ENCODE results near the gene IFTAP.
"Not testable (repeated sequence)": the region's sequence is repeated elsewhere in the genome, so short reads cannot be mapped to it uniquely, and the experiment has no call there.

The IFTAP gene

DNA sequence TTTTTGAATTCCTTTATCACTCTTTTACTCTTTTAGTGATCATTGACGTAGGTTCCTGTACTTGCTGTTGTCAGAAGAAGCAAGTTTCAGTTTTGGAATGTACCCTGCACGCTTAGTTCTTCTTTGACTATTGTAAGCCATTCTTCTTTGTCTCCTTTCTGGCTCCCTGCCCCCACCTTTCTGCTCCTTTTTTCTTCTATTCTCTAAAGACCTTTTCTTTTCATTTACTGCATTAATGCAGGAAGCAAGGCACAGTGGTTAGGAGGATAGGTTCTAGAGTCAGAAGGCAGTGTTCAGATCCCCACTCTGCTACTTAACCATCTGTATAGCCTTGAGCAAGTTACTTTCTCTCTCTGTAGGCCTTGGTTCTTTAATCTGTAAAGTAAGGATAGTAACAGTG, 37.5 kb downstream of the IFTAP start:
- CTCF ChIA-PET, result no interaction called here
- no peak overlapping the region for H3K4me3 Mint-ChIP-seq
- no peaks in the 10 kb centered on the region for H3K9me3 Mint-ChIP-seq
- H3K36me3 Mint-ChIP-seq, result no peaks in the 10 kb centered on the region
- H3K4me1 Mint-ChIP-seq, result no peaks in the 10 kb centered on the region
- H3K27ac Mint-ChIP-seq, result no peak overlapping the region
- no peaks in the 10 kb centered on the region for H3K27me3 Mint-ChIP-seq
- no peak for DNase-seq

DNA sequence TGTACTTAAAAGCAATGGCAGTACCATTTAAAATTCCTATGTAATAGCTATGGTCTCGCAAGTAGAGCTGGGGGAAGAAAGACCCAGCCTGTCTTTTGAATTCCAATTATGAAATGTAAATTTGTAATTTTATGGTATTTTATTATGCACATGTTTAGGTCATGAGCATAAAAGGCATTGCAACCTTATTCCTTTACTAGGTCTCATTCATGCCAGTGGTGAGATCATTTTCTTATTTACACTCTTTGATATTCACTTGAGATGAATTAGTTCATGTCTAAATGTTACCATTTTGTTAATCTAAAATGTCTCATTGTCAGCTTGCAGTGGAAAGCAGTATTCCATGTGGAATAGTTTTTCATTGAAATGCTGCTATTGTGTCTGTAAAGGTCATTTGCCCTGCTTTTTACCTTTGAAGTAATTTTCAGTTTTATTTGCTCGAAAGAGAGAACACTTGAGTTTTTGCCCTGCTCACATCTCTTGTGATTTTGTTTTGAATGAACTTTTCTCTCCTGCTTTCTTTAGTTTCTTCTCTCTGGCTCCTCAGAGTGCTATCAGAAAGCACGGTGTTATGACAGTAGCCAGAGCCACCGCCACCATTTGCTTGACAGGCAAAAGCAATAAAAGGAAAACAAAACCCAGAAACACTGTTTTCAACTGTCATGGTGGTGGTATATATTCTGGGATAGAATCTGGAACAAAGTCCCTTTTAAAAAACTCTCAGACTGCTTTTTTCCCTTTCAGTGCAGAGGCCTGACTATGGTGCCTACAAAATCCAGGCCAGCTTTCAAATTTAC, 41.0 kb downstream of the IFTAP start:
- Mint-ChIP-seq H3K27ac (no peak overlapping the region), H3K27me3 (no peaks in the 10 kb centered on the region), H3K4me1 (no peaks in the 10 kb centered on the region), H3K4me3 (no peak overlapping the region), H3K9me3 (no peaks in the 10 kb centered on the region), H3K36me3 (no peaks in the 10 kb centered on the region)
- CTCF ChIA-PET, result no interaction called here
- DNase-seq, result no peak

DNA sequence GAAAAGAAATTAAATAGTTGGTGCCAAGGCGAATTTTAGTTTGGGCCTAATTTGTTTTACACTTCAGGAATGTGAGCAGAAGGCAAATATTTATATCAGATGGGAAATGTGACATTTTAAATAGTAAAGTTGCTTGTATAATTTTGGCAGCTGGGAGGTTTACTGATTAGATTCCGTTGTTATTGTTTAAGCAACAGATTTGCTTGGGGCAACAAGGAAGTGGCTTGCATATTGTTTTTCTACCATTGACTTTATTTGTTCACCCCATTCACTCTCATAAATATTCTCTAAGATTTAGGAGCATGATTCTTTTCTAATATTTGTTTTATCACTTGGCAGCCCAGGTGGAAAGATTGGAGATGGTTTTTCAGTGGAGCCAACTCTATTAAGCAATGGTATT, 44.3 kb downstream of the IFTAP start:
- no peaks in the 10 kb centered on the region for H3K27me3 Mint-ChIP-seq
- H3K36me3 Mint-ChIP-seq, result no peaks in the 10 kb centered on the region
- no peaks in the 10 kb centered on the region for H3K9me3 Mint-ChIP-seq
- no peak for DNase-seq
- H3K4me1 Mint-ChIP-seq, result no peaks in the 10 kb centered on the region
- CTCF ChIA-PET, result no interaction called here
- no peak overlapping the region for H3K4me3 Mint-ChIP-seq
- no peak overlapping the region for H3K27ac Mint-ChIP-seq

DNA sequence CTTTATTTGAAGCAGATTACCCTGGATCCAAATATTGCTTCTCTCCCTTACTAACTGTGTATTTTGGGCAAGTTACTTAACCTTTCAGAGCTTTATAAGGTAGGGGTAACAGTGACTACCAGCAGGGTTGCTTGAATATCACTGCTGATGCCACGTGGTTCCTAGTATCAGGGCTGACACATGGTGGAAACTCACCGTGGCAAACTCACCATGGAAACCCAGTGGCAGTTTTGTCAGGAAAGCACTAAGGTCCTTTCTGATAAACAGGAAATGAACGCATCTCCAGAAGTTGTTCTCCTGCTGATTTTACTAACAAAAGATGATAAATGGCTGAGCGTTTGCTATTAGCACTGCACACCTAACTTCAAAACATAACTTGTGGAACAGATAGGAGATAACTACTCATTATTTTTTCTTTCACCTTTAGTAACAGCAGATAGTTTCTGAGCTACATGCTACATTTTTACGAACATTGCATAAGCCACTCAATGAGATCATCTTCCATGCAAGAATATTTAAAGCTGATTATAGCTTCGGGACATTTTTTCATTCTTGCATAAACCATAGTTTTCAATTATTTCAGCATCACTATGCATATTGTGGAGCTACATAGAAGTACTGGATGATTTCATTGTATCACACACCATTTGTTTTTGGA, 63.4 kb downstream of the IFTAP start:
- H3K9me3 Mint-ChIP-seq, result no peaks in the 10 kb centered on the region
- no peak for DNase-seq
- no peaks in the 10 kb centered on the region for H3K27me3 Mint-ChIP-seq
- no peak overlapping the region for H3K4me3 Mint-ChIP-seq
- CTCF ChIA-PET, result no interaction called here
- H3K36me3 Mint-ChIP-seq, result no peaks in the 10 kb centered on the region
- no peak overlapping the region for H3K27ac Mint-ChIP-seq
- H3K4me1 Mint-ChIP-seq, result no peaks in the 10 kb centered on the region

- H3K4me1 Mint-ChIP-seq, H3K27ac Mint-ChIP-seq, H3K27me3 Mint-ChIP-seq, H3K4me3 Mint-ChIP-seq, H3K36me3 Mint-ChIP-seq, DNase-seq, H3K9me3 Mint-ChIP-seq: not testable (repeated sequence)
- CTCF ChIA-PET, result interaction anchor here (1.0 kb wide), 2 partner anchors 11 to 97 kb away, joined by 3 to 4 read pairs; no protein-coding TSS in a partner anchor
These were observed 67.1 kb downstream of the IFTAP start for GRCh38 chr11:36661359-36661758.

GRCh38 chr11:36672815-36673450, 78.6 kb downstream of the IFTAP start:
- DNase-seq, result no peak
- Mint-ChIP-seq H3K27me3 (no peaks in the 10 kb centered on the region), H3K4me3 (no peak overlapping the region), H3K36me3 (no peaks in the 10 kb centered on the region), H3K4me1 (no peaks in the 10 kb centered on the region), H3K9me3 (no peaks in the 10 kb centered on the region), H3K27ac (no peak overlapping the region)
- CTCF ChIA-PET, result interaction anchor here (1.0 to 5.4 kb wide), 8 partner anchors 8 to 381 kb away, joined by 3 to 45 read pairs (median 4); no protein-coding TSS in a partner anchor

GRCh38 chr11:36679547-36679946, 85.2 kb downstream of the IFTAP start:
- H3K27me3 Mint-ChIP-seq, H3K9me3 Mint-ChIP-seq, H3K4me1 Mint-ChIP-seq, H3K27ac Mint-ChIP-seq, H3K4me3 Mint-ChIP-seq, CTCF ChIA-PET, DNase-seq, H3K36me3 Mint-ChIP-seq: not testable (repeated sequence)

- Mint-ChIP-seq H3K27me3 (peaks cover 28% of the 10 kb centered on the region), H3K36me3 (no peaks in the 10 kb centered on the region), H3K27ac (no peak overlapping the region), H3K9me3 (no peaks in the 10 kb centered on the region), H3K4me1 (no peaks in the 10 kb centered on the region), H3K4me3 (no peak overlapping the region)
- DNase-seq, result no peak
- CTCF ChIA-PET, result interaction anchor here (0.7 to 2.0 kb wide), 2 partner anchors 13 to 22 kb away, joined by 3 to 5 read pairs; no protein-coding TSS in a partner anchor
These were observed 89.5 kb downstream of the IFTAP start for GRCh38 chr11:36683818-36684217.

DNA sequence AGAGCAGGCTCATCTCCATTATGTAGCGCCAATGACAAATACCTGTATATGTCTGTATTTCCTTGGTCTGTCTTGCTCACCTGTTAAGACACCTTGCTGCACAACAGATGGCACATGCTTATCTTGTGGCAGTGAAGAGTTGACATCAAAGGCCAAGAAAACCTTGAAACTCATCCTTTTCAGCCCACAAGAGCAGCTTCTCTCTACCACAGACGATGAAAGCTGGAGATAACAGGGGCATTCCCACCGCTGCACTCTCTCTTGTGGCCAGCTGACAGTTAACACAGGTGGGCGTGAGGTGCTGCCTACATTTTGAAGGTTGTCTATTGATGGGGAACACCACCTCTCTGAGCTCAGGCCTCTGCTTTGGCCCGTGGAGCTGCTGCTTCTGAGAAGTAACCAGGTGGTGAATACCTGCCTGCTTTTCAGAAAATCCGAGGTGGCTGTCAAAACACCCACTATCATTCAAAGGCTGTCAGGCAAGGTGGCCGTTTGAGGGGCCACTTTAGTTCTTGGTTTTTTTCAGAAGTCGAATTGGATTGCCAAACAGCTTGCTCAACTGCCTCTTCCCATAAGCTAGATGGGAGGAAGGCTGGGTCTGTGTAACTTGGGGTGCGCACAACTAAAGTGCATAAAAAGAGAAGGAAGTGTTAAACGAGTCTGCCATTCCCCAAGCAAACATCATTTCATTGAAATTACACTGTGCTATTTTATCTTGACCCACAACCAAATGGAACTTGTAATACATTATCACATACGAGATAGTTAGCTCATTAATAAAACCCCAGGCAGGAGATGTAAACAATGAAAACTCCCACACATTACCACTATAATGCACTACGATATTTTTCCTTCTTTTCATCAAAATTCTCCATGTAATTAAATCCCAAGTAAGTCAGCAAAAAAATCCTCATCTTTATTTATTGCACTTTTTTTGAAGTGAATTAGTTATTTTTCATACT, 90.8 kb downstream of the IFTAP start:
- CTCF ChIA-PET, result interaction anchor here (2.0 kb wide), 1 partner anchor 14 kb away, joined by 5 read pairs; no protein-coding TSS in a partner anchor
- Mint-ChIP-seq H3K4me1 (no peaks in the 10 kb centered on the region), H3K9me3 (no peaks in the 10 kb centered on the region), H3K4me3 (no peak overlapping the region), H3K27ac (no peak overlapping the region), H3K36me3 (no peaks in the 10 kb centered on the region), H3K27me3 (peaks cover 38% of the 10 kb centered on the region)
- DNase-seq, result peak; percentile 22

GRCh38 chr11:36688132-36688531, 93.8 kb downstream of the IFTAP start:
- no peaks in the 10 kb centered on the region for H3K36me3 Mint-ChIP-seq
- no peak for DNase-seq
- peaks cover 48% of the 10 kb centered on the region for H3K27me3 Mint-ChIP-seq
- no peaks in the 10 kb centered on the region for H3K9me3 Mint-ChIP-seq
- H3K27ac Mint-ChIP-seq, result no peak overlapping the region
- H3K4me1 Mint-ChIP-seq, result no peaks in the 10 kb centered on the region
- CTCF ChIA-PET, result no interaction called here
- H3K4me3 Mint-ChIP-seq, result no peak overlapping the region

- CTCF ChIA-PET, result no interaction called here
- H3K27me3 Mint-ChIP-seq, result peaks cover 47% of the 10 kb centered on the region
- H3K4me1 Mint-ChIP-seq, result no peaks in the 10 kb centered on the region
These were observed 94.4 kb downstream of the IFTAP start for GRCh38 chr11:36688571-36689291.

GRCh38 chr11:36689442-36689841, 95.1 kb downstream of the IFTAP start:
- H3K27ac Mint-ChIP-seq, result no peak overlapping the region
- H3K4me1 Mint-ChIP-seq, result no peaks in the 10 kb centered on the region
- H3K27me3 Mint-ChIP-seq, result peaks cover 44% of the 10 kb centered on the region
- no peak for DNase-seq
- H3K9me3 Mint-ChIP-seq, result no peaks in the 10 kb centered on the region
- CTCF ChIA-PET, result interaction anchor here (0.6 to 0.7 kb wide), 2 partner anchors 62 to 392 kb away, joined by 3 read pairs; no protein-coding TSS in a partner anchor
- no peak overlapping the region for H3K4me3 Mint-ChIP-seq
- no peaks in the 10 kb centered on the region for H3K36me3 Mint-ChIP-seq

More at GRCh38 chr11:36688571-36689291, 94.4 kb downstream of the IFTAP start:
- Mint-ChIP-seq H3K36me3 (no peaks in the 10 kb centered on the region), H3K4me3 (no peak overlapping the region), H3K27ac (no peak overlapping the region), H3K9me3 (no peaks in the 10 kb centered on the region)
- DNase-seq, result no peak

DNA sequence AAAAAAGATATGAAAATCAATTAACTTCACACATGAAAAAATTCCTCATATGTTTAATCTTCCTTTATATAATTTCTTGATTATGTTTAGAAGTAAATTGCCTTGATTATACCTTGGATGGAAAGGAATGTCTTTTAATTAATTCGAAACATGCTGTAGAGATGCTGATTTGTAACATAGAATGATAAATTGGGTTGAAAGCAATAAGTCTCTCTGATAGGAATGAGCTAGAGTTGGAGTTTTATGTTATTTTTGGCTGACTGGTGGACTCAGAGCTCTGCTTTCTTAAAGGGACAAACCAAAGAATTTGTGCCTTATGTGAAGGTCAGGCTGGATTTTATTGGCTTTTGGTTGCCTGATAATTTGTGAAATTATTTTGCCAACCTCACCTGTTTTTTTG, 98.4 kb downstream of the IFTAP start:
- peaks cover 36% of the 10 kb centered on the region for H3K27me3 Mint-ChIP-seq
- no peaks in the 10 kb centered on the region for H3K9me3 Mint-ChIP-seq
- no peaks in the 10 kb centered on the region for H3K4me1 Mint-ChIP-seq
- no peaks in the 10 kb centered on the region for H3K36me3 Mint-ChIP-seq
- CTCF ChIA-PET, result no interaction called here
- H3K27ac Mint-ChIP-seq, result no peak overlapping the region
- H3K4me3 Mint-ChIP-seq, result no peak overlapping the region
- no peak for DNase-seq

All from activated naive CD4-positive, alpha-beta T cell treated with anti-CD3 and anti-CD28 coated beads, Interleukin-2, amount 10 ng/mL, durations not matched to agents 7 days and 5 days (primary cell).